Measurements from ENCODE around the gene CARD6. TPM values are rescaled to one million over a fixed set of nuclear protein-coding genes. Genes with fewer than 3 reads are reported as not detected.

Gene CARD6
- total and polyA plus RNA-seq, 2 of the 13 experiments (the other 11 are each of a cell fraction or from before 2014, with no cell fraction given) = 0.33 to 1.4 TPM

DNA sequence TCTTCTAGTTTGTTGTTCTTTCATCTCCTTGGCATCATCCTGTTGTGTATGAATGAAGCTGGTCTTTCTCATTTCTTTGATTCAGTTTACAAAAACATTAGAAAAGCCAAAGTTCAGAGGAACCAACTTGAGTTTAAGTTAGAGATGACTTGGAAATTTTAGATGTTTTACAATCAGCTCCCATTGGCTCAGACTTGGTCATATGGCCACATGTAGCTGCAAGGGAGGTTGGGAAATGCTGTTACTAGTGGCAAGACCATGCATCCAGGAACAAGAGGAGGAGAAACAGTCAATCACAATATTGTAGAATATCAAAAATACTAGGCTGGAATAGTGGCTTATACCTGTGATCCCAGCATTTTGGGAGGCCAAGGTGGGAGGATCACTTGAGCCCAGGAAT lies 19.5 kb downstream of the CARD6 start:
- Histone ChIP-seq H3K4me1 (ENCODE audit: insufficient read depth, low read length) (peaks cover 13% of the 10 kb centered on the region; the same call in 1 of the 2 replicates), H3K27me3 (ENCODE audit: control insufficient read depth in 1 of 2, insufficient read depth in 2 of 2, low read length in 2 of 2) (no peaks in the 10 kb centered on the region; a peak in 1 of 5 replicates), H2AFZ (ENCODE audit: low read length) (no peak overlapping the region), H3K27ac (ENCODE audit: extremely low read length, insufficient read depth, low read length) (no peak overlapping the region), H3K4me3 (replicated peaks in 1 of 3; ENCODE audit: insufficient read depth in 1 of 3, low read depth in 2 of 3, low read length in 3 of 3) (no peak overlapping the region), H3K9ac (ENCODE audit: insufficient read depth, low read depth, low read length) (no peak overlapping the region), H3K36me3 (replicated peaks in 1 of 2; ENCODE audit: control insufficient read depth in 1 of 2, insufficient read depth in 2 of 2, low read length in 2 of 2) (no peaks in the 10 kb centered on the region), H3K9me3 (ENCODE audit: low read length) (no peaks in the 10 kb centered on the region), H3K79me2 (ENCODE audit: insufficient read depth, low read length) (no peaks in the 10 kb centered on the region), H4K20me1 (ENCODE audit: insufficient read depth, low read length) (no peaks in the 10 kb centered on the region), H3K4me2 (ENCODE audit: low read depth, low read length) (no peak overlapping the region)
- TF ChIP-seq ZNF121 (CRISPR knock-in tag; IDR thresholded peaks at IDR 0.05) (peak; percentile 18; the same call in 1 of the 2 replicates), ZNF782 (CRISPR knock-in tag; IDR thresholded peaks at IDR 0.05; ENCODE audit: borderline replicate concordance) (no peak), ZNF251 (CRISPR knock-in tag; IDR thresholded peaks at IDR 0.05) (no peak), ZNF75D (CRISPR knock-in tag; IDR thresholded peaks at IDR 0.05; ENCODE audit: borderline replicate concordance) (no peak), ZNF235 (CRISPR knock-in tag; IDR thresholded peaks at IDR 0.05; ENCODE audit: borderline replicate concordance) (no peak), SNRNP70 (IDR thresholded peaks at IDR 0.05; ENCODE audit: low read depth, low read length) (no peak)
- TF ChIP-seq, protein P1, sequence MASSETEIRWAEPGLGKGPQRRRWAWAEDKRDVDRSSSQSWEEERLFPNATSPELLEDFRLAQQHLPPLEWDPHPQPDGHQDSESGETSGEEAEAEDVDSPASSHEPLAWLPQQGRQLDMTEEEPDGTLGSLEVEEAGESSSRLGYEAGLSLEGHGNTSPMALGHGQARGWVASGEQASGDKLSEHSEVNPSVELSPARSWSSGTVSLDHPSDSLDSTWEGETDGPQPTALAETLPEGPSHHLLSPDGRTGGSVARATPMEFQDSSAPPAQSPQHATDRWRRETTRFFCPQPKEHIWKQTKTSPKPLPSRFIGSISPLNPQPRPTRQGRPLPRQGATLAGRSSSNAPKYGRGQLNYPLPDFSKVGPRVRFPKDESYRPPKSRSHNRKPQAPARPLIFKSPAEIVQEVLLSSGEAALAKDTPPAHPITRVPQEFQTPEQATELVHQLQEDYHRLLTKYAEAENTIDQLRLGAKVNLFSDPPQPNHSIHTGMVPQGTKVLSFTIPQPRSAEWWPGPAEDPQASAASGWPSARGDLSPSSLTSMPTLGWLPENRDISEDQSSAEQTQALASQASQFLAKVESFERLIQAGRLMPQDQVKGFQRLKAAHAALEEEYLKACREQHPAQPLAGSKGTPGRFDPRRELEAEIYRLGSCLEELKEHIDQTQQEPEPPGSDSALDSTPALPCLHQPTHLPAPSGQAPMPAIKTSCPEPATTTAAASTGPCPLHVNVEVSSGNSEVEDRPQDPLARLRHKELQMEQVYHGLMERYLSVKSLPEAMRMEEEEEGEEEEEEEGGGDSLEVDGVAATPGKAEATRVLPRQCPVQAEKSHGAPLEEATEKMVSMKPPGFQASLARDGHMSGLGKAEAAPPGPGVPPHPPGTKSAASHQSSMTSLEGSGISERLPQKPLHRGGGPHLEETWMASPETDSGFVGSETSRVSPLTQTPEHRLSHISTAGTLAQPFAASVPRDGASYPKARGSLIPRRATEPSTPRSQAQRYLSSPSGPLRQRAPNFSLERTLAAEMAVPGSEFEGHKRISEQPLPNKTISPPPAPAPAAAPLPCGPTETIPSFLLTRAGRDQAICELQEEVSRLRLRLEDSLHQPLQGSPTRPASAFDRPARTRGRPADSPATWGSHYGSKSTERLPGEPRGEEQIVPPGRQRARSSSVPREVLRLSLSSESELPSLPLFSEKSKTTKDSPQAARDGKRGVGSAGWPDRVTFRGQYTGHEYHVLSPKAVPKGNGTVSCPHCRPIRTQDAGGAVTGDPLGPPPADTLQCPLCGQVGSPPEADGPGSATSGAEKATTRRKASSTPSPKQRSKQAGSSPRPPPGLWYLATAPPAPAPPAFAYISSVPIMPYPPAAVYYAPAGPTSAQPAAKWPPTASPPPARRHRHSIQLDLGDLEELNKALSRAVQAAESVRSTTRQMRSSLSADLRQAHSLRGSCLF (CRISPR knock-in tag; IDR thresholded peaks at IDR 0.05; ENCODE audit: borderline replicate concordance) = no peak
- in situ Hi-C loops (cut with HindIII; ENCODE audit: extremely low pct_ligation_motif_present, low pct_unique_long_range_greater_than_20kb) (no loop called here), intact Hi-C loops (cut with micrococcal nuclease; ENCODE audit: unreplicated experiment) (no loop called here)
- no TSS peak for BruUV-seq (replicated peaks)
- ATAC-seq = no peak
- no peak for DNase-seq (ENCODE audit: low spot score)
- ChIA-PET POLR2A (no interaction called here), CTCF (ENCODE audit: low intra/inter-chr PET ratio, low total read pairs) (no interaction called here)
- FAIRE-seq = no peak
